ENCODE data around the gene CCDC177. TPM values are rescaled to one million over a fixed set of nuclear protein-coding genes. Genes with fewer than 3 reads are reported as not detected.

Gene CCDC177
- total RNA-seq, 6 experiments from 2014 or later, result 0.06 to 0.11 (median 0.07) TPM; not detected in 3

Other genes with a start within 250 kb of the CCDC177 start
- gene ERH, start 176.6 kb downstream of the CCDC177 start, total RNA-seq, result 10 to 100 TPM; 46.0 to 71.7 (median 68.5) TPM
- 10 to 100 TPM; 44.7 to 78.2 (median 58.2) TPM for gene SLC39A9, start 176.2 kb downstream of the CCDC177 start, total RNA-seq
- gene PLEKHD1, start 90.1 kb downstream of the CCDC177 start, total RNA-seq, result under 1 TPM in 1 of 6 experiments, not detected in 5; 0.04 TPM
- 10 to 100 TPM in 5 of 6 experiments, 1 to 10 TPM in 1; 9.6 to 17.4 (median 12.5) TPM for gene SUSD6, start 36.7 kb upstream of the CCDC177 start, total RNA-seq
- gene SRSF5, start 192.3 kb upstream of the CCDC177 start, total RNA-seq, result 100 to 1,000 TPM in 4 of 6 experiments, 10 to 100 TPM in 2; 82.3 to 204 (median 126) TPM
- gene SLC10A1, start 222.4 kb upstream of the CCDC177 start, total RNA-seq, result 100 to 1,000 TPM in 3 of 6 experiments, 10 to 100 TPM in 3; 61.5 to 260 (median 105) TPM

All from right lobe of liver (tissue), 5 donors.